Large intestine (tissue), 3 donors: ENCODE measurements around the gene HOXC10. TPM values are rescaled to one million over a fixed set of nuclear protein-coding genes. Genes with fewer than 3 reads are reported as not detected.

Experiments
- DNase-seq, 2 donors: peaks; one replicate each; pipeline versions ENCODE4 v3.0.0 to v3.0.0-alpha.2; 2013
- H3K27ac ChIP-seq: one replicate; pipeline ENCODE4 v1.5.1; 2013; ENCODE audit warnings: low read length
- H3K27me3 ChIP-seq: 2 replicates; pipeline ENCODE4 v1.6.1; 2013; ENCODE audit warnings: low read length; ENCODE audit not compliant: control insufficient read depth, insufficient read depth
- H3K36me3 ChIP-seq: 2 replicates; pipeline ENCODE4 v1.6.1; 2013; ENCODE audit warnings: low read length; ENCODE audit not compliant: control insufficient read depth, insufficient read depth
- H3K4me1 ChIP-seq: one replicate; pipeline ENCODE4 v1.6.1; 2013; ENCODE audit warnings: low read length; ENCODE audit not compliant: control insufficient read depth, insufficient read depth
- H3K4me3 ChIP-seq: one replicate; pipeline ENCODE4 v1.5.1; 2013; ENCODE audit warnings: low read length
- H3K9me3 ChIP-seq: one replicate; pipeline ENCODE4 v1.6.1; 2013; ENCODE audit warnings: mild to moderate bottlenecking, low read depth, low read length, moderate library complexity; ENCODE audit not compliant: control insufficient read depth
- WGBS: methylation state at CpG from one replicate; pipeline ENCODE4 v1.1.5; 2013; ENCODE audit warnings: low lambda C conversion rate; ENCODE audit not compliant: insufficient coverage; 5-methylcytosine and 5-hydroxymethylcytosine counted together
- polyA plus RNA-seq: library from polyadenylated mRNA; unstranded; fragments of 120-200 nt; gene quantifications from one replicate; pipeline ENCODE4 v1.2.1, GENCODE V29; 2013

The HOXC10 gene
- polyA plus RNA-seq, 1 donor: 0.19 TPM

- DNase-seq: peak in 1 of 2 donors; percentile 57
- peaks cover 100% of the 10 kb centered on the region for H3K27me3 ChIP-seq
- H3K9me3 ChIP-seq: peaks cover 24% of the 10 kb centered on the region
- no peak overlapping the region for H3K27ac ChIP-seq
- peaks cover 28% of the 10 kb centered on the region for H3K4me1 ChIP-seq
- WGBS: no CpG with 5 or more reads among the region's 60 CpGs
- H3K4me3 ChIP-seq: no peak overlapping the region
- no peaks in the 10 kb centered on the region for H3K36me3 ChIP-seq
Measured at GRCh38 chr12:53994264-53995001, 9.5 kb downstream of the HOXC10 start.

- no CpG with 5 or more reads among the region's 17 CpGs for WGBS
- Histone ChIP-seq H3K27me3 (peaks cover 100% of the 10 kb centered on the region), H3K4me1 (peaks cover 27% of the 10 kb centered on the region), H3K4me3 (no peak overlapping the region), H3K9me3 (peaks cover 28% of the 10 kb centered on the region), H3K36me3 (no peaks in the 10 kb centered on the region), H3K27ac (no peak overlapping the region)
- peak in 1 of 2 donors; percentile 19 for DNase-seq
Measured at GRCh38 chr12:53995002-53995377, 10.0 kb downstream of the HOXC10 start.

GRCh38 chr12:53995378-53996239, 10.7 kb downstream of the HOXC10 start:
- Histone ChIP-seq H3K27ac (no peak overlapping the region), H3K9me3 (peaks cover 29% of the 10 kb centered on the region), H3K36me3 (no peaks in the 10 kb centered on the region), H3K4me1 (peaks cover 25% of the 10 kb centered on the region), H3K27me3 (peaks cover 100% of the 10 kb centered on the region), H3K4me3 (peak overlapping the region; percentile 21)
- DNase-seq: peak; percentile 56 to 75
- WGBS: no CpG with 5 or more reads among the region's 48 CpGs

- DNase-seq: no peak
- no peak overlapping the region for H3K4me3 ChIP-seq
- WGBS: no CpG with 5 or more reads among the region's 29 CpGs
- no peak overlapping the region for H3K27ac ChIP-seq
- H3K9me3 ChIP-seq: peaks cover 31% of the 10 kb centered on the region
- H3K27me3 ChIP-seq: peaks cover 100% of the 10 kb centered on the region
- peaks cover 21% of the 10 kb centered on the region for H3K4me1 ChIP-seq
- no peaks in the 10 kb centered on the region for H3K36me3 ChIP-seq
Measured at GRCh38 chr12:53996240-53997203, 11.6 kb downstream of the HOXC10 start.

- DNase-seq: no peak
- Histone ChIP-seq H3K36me3 (no peaks in the 10 kb centered on the region), H3K27me3 (peaks cover 100% of the 10 kb centered on the region), H3K27ac (no peak overlapping the region), H3K9me3 (peaks cover 31% of the 10 kb centered on the region), H3K4me1 (peaks cover 21% of the 10 kb centered on the region), H3K4me3 (no peak overlapping the region)
- 10% methylated on average over 7 of the region's 35 CpGs for WGBS
Measured at GRCh38 chr12:53997204-53998109, 12.5 kb downstream of the HOXC10 start.

- Histone ChIP-seq H3K9me3 (peaks cover 31% of the 10 kb centered on the region), H3K27me3 (peaks cover 100% of the 10 kb centered on the region), H3K4me3 (no peak overlapping the region), H3K27ac (no peak overlapping the region), H3K4me1 (peaks cover 21% of the 10 kb centered on the region), H3K36me3 (no peaks in the 10 kb centered on the region)
- no CpG with 5 or more reads among the region's 11 CpGs for WGBS
- DNase-seq: no peak
Measured at GRCh38 chr12:53998110-53998899, 13.4 kb downstream of the HOXC10 start.

- WGBS: 12% methylated on average over 3 of the region's 13 CpGs
- no peak for DNase-seq
- Histone ChIP-seq H3K4me1 (peaks cover 20% of the 10 kb centered on the region), H3K4me3 (no peak overlapping the region), H3K27me3 (peaks cover 100% of the 10 kb centered on the region), H3K27ac (no peak overlapping the region), H3K36me3 (no peaks in the 10 kb centered on the region), H3K9me3 (peaks cover 30% of the 10 kb centered on the region)
Measured at GRCh38 chr12:53998900-53999236, 13.9 kb downstream of the HOXC10 start.

GRCh38 chr12:53999559-54000115, 14.7 kb downstream of the HOXC10 start:
- H3K4me1 ChIP-seq: peaks cover 16% of the 10 kb centered on the region
- peaks cover 24% of the 10 kb centered on the region for H3K9me3 ChIP-seq
- H3K27me3 ChIP-seq: peaks cover 100% of the 10 kb centered on the region
- no CpG with 5 or more reads among the region's 35 CpGs for WGBS
- peak overlapping the region; percentile 45 for H3K4me3 ChIP-seq
- no peak for DNase-seq
- H3K27ac ChIP-seq: no peak overlapping the region
- H3K36me3 ChIP-seq: no peaks in the 10 kb centered on the region
